ENCODE measurements around the gene WNT4.
"Not testable (repeated sequence)": the region's sequence is repeated elsewhere in the genome, so short reads cannot be mapped to it uniquely, and the experiment has no call there.

The WNT4 gene

GRCh38 chr1:22096463-22096862, 46.4 kb downstream of the WNT4 start:
- TF ChIP-seq CTCF (conservative IDR thresholded peaks at IDR 0.05; ENCODE audit: low read depth, low read length), result no peak

GRCh38 chr1:22096036-22096435, 46.9 kb downstream of the WNT4 start:
- no peak for DNase-seq (ENCODE audit: low read depth)
- no peak overlapping the region for H3K4me3 ChIP-seq (ENCODE audit: low read depth, low read length)
- TF ChIP-seq CTCF (conservative IDR thresholded peaks at IDR 0.05; ENCODE audit: low read depth, low read length), result no peak

More at GRCh38 chr1:22096463-22096862, 46.4 kb downstream of the WNT4 start:
- no peak for DNase-seq (ENCODE audit: low read depth)
- H3K4me3 ChIP-seq (ENCODE audit: low read depth, low read length), result no peak overlapping the region

GRCh38 chr1:22093513-22093912, 49.4 kb downstream of the WNT4 start:
- TF ChIP-seq CTCF (conservative IDR thresholded peaks at IDR 0.05; ENCODE audit: low read depth, low read length), result no peak
- DNase-seq (ENCODE audit: low read depth), result no peak
- no peak overlapping the region for H3K4me3 ChIP-seq (ENCODE audit: low read depth, low read length)

- not testable (repeated sequence) for H3K4me3 ChIP-seq (ENCODE audit: low read depth, low read length)
- peak; percentile 70 for DNase-seq (ENCODE audit: low read depth)
These were observed 50.7 kb downstream of the WNT4 start for GRCh38 chr1:22092026-22092768.

GRCh38 chr1:22090867-22091266, 52.0 kb downstream of the WNT4 start:
- TF ChIP-seq CTCF (conservative IDR thresholded peaks at IDR 0.05; ENCODE audit: low read depth, low read length), result no peak
- DNase-seq (ENCODE audit: low read depth), result no peak
- H3K4me3 ChIP-seq (ENCODE audit: low read depth, low read length), result no peak overlapping the region

- no peak for DNase-seq (ENCODE audit: low read depth)
- no peak overlapping the region for H3K4me3 ChIP-seq (ENCODE audit: low read depth, low read length)
- no peak for TF ChIP-seq CTCF (conservative IDR thresholded peaks at IDR 0.05; ENCODE audit: low read depth, low read length)
These were observed 53.1 kb downstream of the WNT4 start for GRCh38 chr1:22089787-22090186.

GRCh38 chr1:22089134-22089571, 53.7 kb downstream of the WNT4 start:
- no peak for TF ChIP-seq CTCF (conservative IDR thresholded peaks at IDR 0.05; ENCODE audit: low read depth, low read length)
- no peak overlapping the region for H3K4me3 ChIP-seq (ENCODE audit: low read depth, low read length)
- no peak for DNase-seq (ENCODE audit: low read depth)
